ENCODE measurements around the gene LRRC28.

DNA sequence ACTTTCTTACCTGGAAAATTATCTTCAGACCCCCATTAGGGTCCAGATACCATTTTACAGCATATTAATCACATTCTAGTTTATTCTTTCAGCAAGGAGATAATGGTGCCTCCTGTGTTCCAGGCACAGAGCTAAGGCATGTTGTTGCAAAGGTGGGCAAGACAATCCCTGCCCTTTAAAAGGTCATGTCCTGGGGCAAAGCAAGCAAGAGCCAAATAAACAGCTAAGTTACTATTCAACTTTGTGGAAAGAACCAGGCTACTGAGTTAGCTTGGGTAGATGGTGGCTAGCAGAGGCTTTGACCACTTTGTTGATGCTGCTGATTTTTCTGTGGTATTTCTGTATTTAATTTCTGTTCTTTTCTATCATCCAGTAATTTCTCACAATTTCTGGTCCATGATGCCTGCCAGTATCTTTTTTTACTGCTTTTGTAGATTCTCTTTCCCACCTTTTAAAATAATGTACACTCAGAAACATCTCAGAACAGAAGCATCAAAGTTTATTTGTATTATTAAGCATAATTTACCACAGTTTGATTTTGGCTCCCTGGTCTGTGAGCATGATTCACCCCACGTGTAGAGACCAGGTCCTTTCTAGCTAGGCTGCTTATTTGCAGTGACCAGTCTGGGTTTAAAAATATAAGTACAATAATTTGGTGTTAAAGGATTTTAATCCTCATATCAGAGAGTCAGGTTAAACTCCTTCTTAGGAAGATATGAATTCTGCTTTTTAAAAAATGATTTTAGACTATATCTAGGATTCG lies 71.5 kb downstream of the LRRC28 start:
- no peak for TF ChIP-seq POLR2AphosphoS5 (IDR thresholded peaks at IDR 0.05; ENCODE audit: insufficient read depth in 1 of 2, low read depth in 1 of 2)
- TF ChIP-seq, protein P1, sequence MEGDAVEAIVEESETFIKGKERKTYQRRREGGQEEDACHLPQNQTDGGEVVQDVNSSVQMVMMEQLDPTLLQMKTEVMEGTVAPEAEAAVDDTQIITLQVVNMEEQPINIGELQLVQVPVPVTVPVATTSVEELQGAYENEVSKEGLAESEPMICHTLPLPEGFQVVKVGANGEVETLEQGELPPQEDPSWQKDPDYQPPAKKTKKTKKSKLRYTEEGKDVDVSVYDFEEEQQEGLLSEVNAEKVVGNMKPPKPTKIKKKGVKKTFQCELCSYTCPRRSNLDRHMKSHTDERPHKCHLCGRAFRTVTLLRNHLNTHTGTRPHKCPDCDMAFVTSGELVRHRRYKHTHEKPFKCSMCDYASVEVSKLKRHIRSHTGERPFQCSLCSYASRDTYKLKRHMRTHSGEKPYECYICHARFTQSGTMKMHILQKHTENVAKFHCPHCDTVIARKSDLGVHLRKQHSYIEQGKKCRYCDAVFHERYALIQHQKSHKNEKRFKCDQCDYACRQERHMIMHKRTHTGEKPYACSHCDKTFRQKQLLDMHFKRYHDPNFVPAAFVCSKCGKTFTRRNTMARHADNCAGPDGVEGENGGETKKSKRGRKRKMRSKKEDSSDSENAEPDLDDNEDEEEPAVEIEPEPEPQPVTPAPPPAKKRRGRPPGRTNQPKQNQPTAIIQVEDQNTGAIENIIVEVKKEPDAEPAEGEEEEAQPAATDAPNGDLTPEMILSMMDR (IDR thresholded peaks at IDR 0.05) = no peak
- TF ChIP-seq POLR2A (IDR thresholded peaks at IDR 0.05) = no peak
